A549 (cell line): Measurements from ENCODE around the gene PTPRCAP. TPM values are rescaled to one million over a fixed set of nuclear protein-coding genes. Genes with fewer than 3 reads are reported as not detected.

ENCODE experiments used
- ATAC-seq, 2 experiments: fragments of 200-7000 bp in 1 of 2; fragments of >200 bp in 1 of 2; cut with Nextera tagmentation in 1 of 2; cut with Tn5 transposase in 1 of 2; 3 replicates each; pipeline versions ENCODE4 v1.8.0 to v1.9.1; 2018 to 2020; ENCODE audit warnings: mild to moderate bottlenecking in 1 of 2, moderate library complexity in 1 of 2
- CTCF ChIA-PET: fragments of 300-600 bp; sonication (Branson Sonifier 250); formaldehyde crosslinking; extraction: SDS; loops from one replicate; lab custom pipeline; 2021; ENCODE audit warnings: antibody characterized with exemption, inconsistent platforms; lab: Yijun Ruan, JAX
- POLR2A ChIA-PET: fragments of 350-600 bp; formaldehyde crosslinking; extraction: SDS; loops from one replicate; lab custom pipeline; 2021; ENCODE audit warnings: antibody characterized with exemption, inconsistent platforms; lab: Yijun Ruan, JAX
- DNase-seq, 2 experiments: peaks; one replicate each; pipeline versions ENCODE4 v3.0.0 to v3.0.0-alpha.2; 2011 to 2016; ENCODE audit warnings: low read depth in 1 of 2, low spot score in 1 of 2
- FAIRE-seq: peaks from 2 replicates; lab custom pipeline; 2011; peaks lifted over from hg19 to GRCh38; lab: Jason Lieb, UNC
- H3K27ac ChIP-seq, 2 experiments: fragments of >200 bp; sonication (Bioruptor Twin); formaldehyde crosslinking; 3 replicates each; pipeline ENCODE4 v1.5.1; 2016 to 2017
- H3K4me1 ChIP-seq: fragments of >200 bp; sonication (Bioruptor Twin); formaldehyde crosslinking; 3 replicates; pipeline ENCODE4 v1.6.1; 2016
- H3K4me2 ChIP-seq: fragments of >200 bp; sonication (Bioruptor Twin); formaldehyde crosslinking; 3 replicates; pipeline ENCODE4 v1.6.1; 2016
- H3K4me3 ChIP-seq: fragments of >200 bp; sonication (Bioruptor Twin); formaldehyde crosslinking; 3 replicates; pipeline ENCODE4 v1.5.1; 2016
- H3K9me3 ChIP-seq: fragments of >200 bp; sonication (Bioruptor Twin); formaldehyde crosslinking; 3 replicates; pipeline ENCODE4 v1.6.1; 2016
- BCL3 ChIP-seq: fragments of >200 bp; sonication (Bioruptor Twin); formaldehyde crosslinking; IDR thresholded peaks from 3 replicates; pipeline ENCODE4 v1.6.1; 2016
- CBX2 ChIP-seq: fragments of 200-600 bp; sonication (generic); IDR thresholded peaks from 2 replicates; pipeline ENCODE4 v1.6.1; 2016; ENCODE audit warnings: low read depth, mild to moderate bottlenecking, borderline replicate concordance
- CEBPB ChIP-seq, 2 experiments: fragments of >200 bp in 1 of 2; sonication (Bioruptor Twin) in 1 of 2; formaldehyde crosslinking in 1 of 2; IDR thresholded peaks; 2 replicates each; pipeline ENCODE4 v1.6.1; 2012 to 2016
- CHD4 ChIP-seq: fragments of 200-600 bp; sonication (generic); IDR thresholded peaks from 2 replicates; pipeline ENCODE4 v1.6.1; 2016; ENCODE audit warnings: antibody characterized with exemption, mild to moderate bottlenecking, borderline replicate concordance
- CTCF ChIP-seq: fragments of >200 bp; sonication (Bioruptor Twin); formaldehyde crosslinking; IDR thresholded peaks from 3 replicates; pipeline ENCODE4 v1.5.1; 2016
- E2F6 ChIP-seq: IDR thresholded peaks from 2 replicates; pipeline ENCODE4 v1.6.1; 2012; ENCODE audit warnings: low read depth, borderline replicate concordance
- EHF ChIP-seq: fragments of 250-450 bp; sonication (Bioruptor Pico); IDR thresholded peaks from 2 replicates; pipeline ENCODE4 v1.5.0; 2020; ENCODE audit warnings: mild to moderate bottlenecking
- EHMT2 ChIP-seq: fragments of 200-600 bp; sonication (generic); IDR thresholded peaks from 2 replicates; pipeline ENCODE4 v1.6.1; 2016; ENCODE audit warnings: antibody characterized with exemption, low read depth, mild to moderate bottlenecking, moderate library complexity
- GATA3 ChIP-seq: IDR thresholded peaks from 2 replicates; pipeline ENCODE4 v1.6.1; 2012; ENCODE audit warnings: borderline replicate concordance
- HMGXB4 ChIP-seq: fragments of 250-450 bp; sonication (Bioruptor Pico); IDR thresholded peaks from 2 replicates; pipeline ENCODE4 v1.5.0; 2021; ENCODE audit warnings: mild to moderate bottlenecking, moderate library complexity, borderline replicate concordance
- JUN ChIP-seq, 2 experiments: fragments of >200 bp; sonication (Bioruptor Twin); formaldehyde crosslinking; IDR thresholded peaks; 2 replicates in 1 of 2; 3 replicates in 1 of 2; pipeline ENCODE4 v1.6.1; 2016 to 2017
- JUNB ChIP-seq: fragments of >200 bp; sonication (Bioruptor Twin); formaldehyde crosslinking; IDR thresholded peaks from 2 replicates; pipeline ENCODE4 v1.6.1; 2016
- MAFK ChIP-seq: fragments of 450-650 bp; IDR thresholded peaks from 2 replicates; pipeline ENCODE4 v1.6.1; 2014; ENCODE audit not compliant: partially characterized antibody
- MAX ChIP-seq: IDR thresholded peaks from 2 replicates; pipeline ENCODE4 v1.6.1; 2012
- MYC ChIP-seq: IDR thresholded peaks from 2 replicates; pipeline ENCODE4 v1.6.1; 2012; ENCODE audit warnings: mild to moderate bottlenecking, inconsistent platforms, low read length, improper control_type of control experiment, borderline replicate concordance
- NPAS2 ChIP-seq: fragments of 250-450 bp; sonication (Bioruptor Pico); IDR thresholded peaks from 2 replicates; pipeline ENCODE4 v1.8.0; 2022; ENCODE audit warnings: mild to moderate bottlenecking, moderate library complexity, borderline replicate concordance
- NR3C1 ChIP-seq: fragments of >200 bp; sonication (Bioruptor Twin); formaldehyde crosslinking; IDR thresholded peaks from 3 replicates; pipeline ENCODE4 v1.6.1; 2017
- PBX3 ChIP-seq: IDR thresholded peaks from 2 replicates; pipeline ENCODE4 v1.6.1; 2012
- PHF8 ChIP-seq: fragments of 200-600 bp; sonication (generic); IDR thresholded peaks from 2 replicates; pipeline ENCODE4 v1.6.1; 2016; ENCODE audit warnings: low read depth, mild to moderate bottlenecking, antibody characterized with exemption, moderate library complexity, borderline replicate concordance
- POLR2A ChIP-seq: IDR thresholded peaks from 2 replicates; pipeline ENCODE4 v1.6.1; 2012; ENCODE audit warnings: mild to moderate bottlenecking, low read length
- RAD21 ChIP-seq, 2 experiments: fragments of >200 bp in 1 of 2; sonication (Bioruptor Twin) in 1 of 2; formaldehyde crosslinking in 1 of 2; IDR thresholded peaks in 1 of 2; conservative IDR thresholded peaks in 1 of 2; 2 replicates in 1 of 2; 3 replicates in 1 of 2; pipeline ENCODE4 v1.6.1; 2012 to 2018; ENCODE audit warnings: inconsistent platforms in 1 of 2
- RARB ChIP-seq: fragments of 250-450 bp; sonication (Bioruptor Pico); IDR thresholded peaks from 2 replicates; pipeline ENCODE4 v1.8.0; 2021; ENCODE audit warnings: mild to moderate bottlenecking, moderate library complexity
- REST ChIP-seq: fragments of 200-600 bp; sonication (generic); IDR thresholded peaks from 2 replicates; pipeline ENCODE4 v1.6.1; 2016; ENCODE audit warnings: antibody characterized with exemption, mild to moderate bottlenecking, moderate library complexity
- RNF2 ChIP-seq: fragments of 200-600 bp; sonication (generic); IDR thresholded peaks from 2 replicates; pipeline ENCODE4 v1.6.1; 2016; ENCODE audit warnings: low read depth, mild to moderate bottlenecking, antibody characterized with exemption, moderate library complexity, borderline replicate concordance
- SMC3 ChIP-seq: fragments of >200 bp; sonication (Bioruptor Twin); formaldehyde crosslinking; IDR thresholded peaks from 3 replicates; pipeline ENCODE4 v1.6.1; 2018; ENCODE audit warnings: inconsistent platforms
- SREBF2 ChIP-seq: fragments of 450-650 bp; IDR thresholded peaks from 2 replicates; pipeline ENCODE4 v1.6.1; 2014; ENCODE audit warnings: mild to moderate bottlenecking, moderate library complexity
- TFCP2L1 ChIP-seq: fragments of 250-450 bp; sonication (Bioruptor Pico); IDR thresholded peaks from 2 replicates; pipeline ENCODE4 v1.5.0; 2021; ENCODE audit warnings: mild to moderate bottlenecking
- WGBS: methylation state at CpG from one replicate; pipeline ENCODE4 v1.1.6; 2017; ENCODE audit errors: missing lambda C conversion rate; 5-methylcytosine and 5-hydroxymethylcytosine counted together
- polyA plus RNA-seq, 4 experiments: library from polyadenylated mRNA; depleted of rRNA in 3 of 4; stranded (reverse); fragments of >200 nt; fragmentation: RNase III in 1 of 4; extraction: RNeasy Plus Mini Kit Qiagen cat#74134 plus additional on column Dnase treatment in 1 of 4; gene quantifications; 2 replicates in 3 of 4; 3 replicates in 1 of 4; pipeline ENCODE4 v1.2.3, GENCODE V29; 2011 to 2017

Gene PTPRCAP
- polyA plus RNA-seq, 2 of the 4 experiments (the other 2 are of a cell fraction): 0.34 to 0.56 TPM

- peak; percentile 81 to 94 for DNase-seq
- Histone ChIP-seq H3K4me2 (peak within 1 kb of the TSS; percentile 82), H3K4me3 (peak within 1 kb of the TSS; percentile 67), H3K9me3 (no peaks in the 10 kb centered on the region), H3K4me1 (peaks cover 30% of the 10 kb centered on the region), H3K27ac (peak within 1 kb of the TSS; percentile 83 to 97)
- FAIRE-seq: no peak
- peak; percentile 75 to 78 for ATAC-seq
- ChIA-PET POLR2A (interaction anchor here (0.6 to 1.9 kb wide), 4 partner anchors 26 to 67 kb away, joined by 3 to 14 read pairs (median 4); partner anchors contain the start of genes CORO1B and PPP1CA), CTCF (interaction anchor here (0.6 to 5.4 kb wide), 23 partner anchors 8 to 396 kb away, joined by 3 to 22 read pairs (median 4); partner anchors contain the start of genes CABP4, GPR152 and PPP1CA)
- 0% methylated on average over 13 of the region's 76 CpGs for whole genome bisulfite sequencing
- peak; percentile 80; the same call in 2 of the 3 replicates for TF ChIP-seq BCL3
- no peak for TF ChIP-seq HMGXB4 (CRISPR knock-in tag)
- TF ChIP-seq NPAS2 (CRISPR knock-in tag): no peak
- no peak for TF ChIP-seq CBX2
- peak; percentile 73 for TF ChIP-seq POLR2A
- no peak for TF ChIP-seq GATA3
- no peak for TF ChIP-seq RNF2
- TF ChIP-seq EHF: no peak
- TF ChIP-seq PHF8: 0 out of 2 replicates have a peak, but pooled peaks have one; percentile 22
- TF ChIP-seq MAFK: no peak
- TF ChIP-seq PBX3: peak; percentile 56; the same call in 1 of the 2 replicates
- peak; percentile 54 to 74 for TF ChIP-seq RAD21 (conservative IDR thresholded peaks at IDR 0.05 in 1 of 2, IDR thresholded peaks at IDR 0.05 in 1 of 2)
- TF ChIP-seq JUNB: no peak
- TF ChIP-seq SREBF2: no peak
- peak; percentile 74 for TF ChIP-seq MAX
- no peak for TF ChIP-seq TFCP2L1
- peak; percentile 71; the same call in 1 of the 2 replicates for TF ChIP-seq MYC
- TF ChIP-seq SMC3: peak; percentile 84
- TF ChIP-seq CHD4: no peak
- TF ChIP-seq JUN (IDR thresholded peaks at IDR 0.05): peak; percentile 67 to 94; a peak in 4 of 5 replicates
- TF ChIP-seq RARB (CRISPR knock-in tag): no peak
- no peak for TF ChIP-seq EHMT2
- TF ChIP-seq CEBPB (IDR thresholded peaks at IDR 0.05): no peak
- TF ChIP-seq NR3C1: no peak
- peak; percentile 53 for TF ChIP-seq CTCF
- TF ChIP-seq REST: no peak
- 0 out of 2 replicates have a peak, but pooled peaks have one; percentile 25 for TF ChIP-seq E2F6
Observed at GRCh38 chr11:67468759-67469507, 31.5 kb upstream of the PTPRCAP start, which contains the start of gene TMEM134. TSS of gene TMEM134 (minus strand) at chr11:67469251. CDS start at chr11:67469192, 59 bp downstream.
